K562 (cell line): ENCODE results near the gene PLA2G7. TPM values are rescaled to one million over a fixed set of nuclear protein-coding genes. Genes with fewer than 3 reads are reported as not detected.

Experiments used
- ATAC-seq: fragments of 200-7000 bp; cut with Tn5 transposase; 3 replicates; pipeline ENCODE4 v1.9.1; 2020; ENCODE audit warnings: moderate library complexity
- BruUV-seq: library from RNA; stranded (reverse); fragments of 400-500 nt; replicated peaks from 2 replicates; lab custom pipeline; 2021; lab: Mats Ljungman, UMichigan
- CTCF ChIA-PET: fragments of 300-600 bp; formaldehyde crosslinking; extraction: SDS; loops from one replicate; lab custom pipeline; 2021; ENCODE audit warnings: low intra/inter-chr PET ratio; lab: Yijun Ruan, JAX
- POLR2A ChIA-PET: fragments of 300-600, 350-650 bp; sonication (Branson Sonifier 250); formaldehyde crosslinking; extraction: SDS; loops from one replicate; lab custom pipeline; 2021; ENCODE audit warnings: antibody characterized with exemption, inconsistent platforms; lab: Yijun Ruan, JAX
- DNase-seq, 4 experiments: peaks; one replicate each; pipeline versions ENCODE4 v3.0.0 to v3.0.0-alpha.2; 2011 to 2018; ENCODE audit warnings: low spot score in 3 of 4, mixed read lengths in 3 of 4; ENCODE audit errors: extremely low read depth in 1 of 4
- FAIRE-seq: peaks from 2 replicates; lab custom pipeline; 2011; peaks lifted over from hg19 to GRCh38; lab: Jason Lieb, UNC
- H2AFZ ChIP-seq: 2 replicates; pipeline ENCODE4 v1.6.0; 2011; ENCODE audit warnings: low read depth, low read length, control low read depth, inconsistent platforms
- H3K27ac ChIP-seq: fragments of 200-600 bp; 3 replicates; pipeline ENCODE4 v1.8.0; 2011; ENCODE audit warnings: low read depth, mild to moderate bottlenecking, control low read depth, inconsistent platforms, low read length, moderate library complexity, mixed read lengths; ENCODE audit errors: extremely low read depth
- H3K27me3 ChIP-seq, 2 experiments: fragments of 300-600 bp in 1 of 2; 2 replicates in 1 of 2; 3 replicates in 1 of 2; pipeline versions ENCODE4 v1.6.0 to v1.8.0; 2011; ENCODE audit warnings: inconsistent platforms in 2 of 2, low read length in 2 of 2, mild to moderate bottlenecking in 1 of 2, mixed read lengths in 1 of 2, moderate library complexity in 1 of 2; ENCODE audit not compliant: control insufficient read depth in 2 of 2, insufficient read depth in 2 of 2
- H3K36me3 ChIP-seq: fragments of 300-600 bp; 3 replicates; pipeline ENCODE4 v1.8.0; 2011; ENCODE audit warnings: mild to moderate bottlenecking, low read length, inconsistent platforms; ENCODE audit not compliant: control insufficient read depth, insufficient read depth
- H3K4me1 ChIP-seq, 2 experiments: fragments of 200-600 bp in 1 of 2; replicated peaks in 1 of 2; 2 replicates in 1 of 2; 3 replicates in 1 of 2; pipeline versions ENCODE4 v1.5.1 to v1.8.0; 2011; ENCODE audit warnings: inconsistent platforms in 2 of 2, low read length in 2 of 2, mild to moderate bottlenecking in 1 of 2, mixed read lengths in 1 of 2, moderate library complexity in 1 of 2; ENCODE audit not compliant: control insufficient read depth in 2 of 2, insufficient read depth in 2 of 2
- H3K4me2 ChIP-seq: 2 replicates; pipeline ENCODE4 v1.6.1; 2011; ENCODE audit warnings: low read length, control low read depth, inconsistent platforms, mixed read lengths; ENCODE audit not compliant: insufficient read depth
- H3K4me3 ChIP-seq: fragments of 200-600 bp; sonication (generic), shearing (Covaris generic); 2 replicates; pipeline ENCODE4 v1.5.1; 2016; ENCODE audit warnings: control low read depth, inconsistent platforms
- H3K79me2 ChIP-seq: fragments of 200-600 bp; 3 replicates; pipeline ENCODE4 v1.8.0; 2011; ENCODE audit warnings: low read length, inconsistent platforms; ENCODE audit not compliant: control insufficient read depth, insufficient read depth
- H3K9ac ChIP-seq, 2 experiments: 2 replicates each; pipeline versions ENCODE4 v1.6.0 to v1.6.1; 2011; ENCODE audit warnings: low read depth in 2 of 2, low read length in 2 of 2, control low read depth in 1 of 2, inconsistent platforms in 1 of 2, mild to moderate bottlenecking in 1 of 2, mixed read lengths in 1 of 2; ENCODE audit not compliant: insufficient read depth in 1 of 2
- H3K9me1 ChIP-seq: one replicate; pipeline ENCODE4 v1.6.0; 2011; ENCODE audit warnings: inconsistent platforms, mild to moderate bottlenecking, low read length, moderate library complexity; ENCODE audit not compliant: control insufficient read depth, insufficient read depth
- H3K9me3 ChIP-seq: replicated peaks from 2 replicates; pipeline ENCODE4 v1.5.1; 2011; ENCODE audit warnings: low read depth, low read length, inconsistent platforms; ENCODE audit not compliant: control insufficient read depth, insufficient read depth
- H4K20me1 ChIP-seq: replicated peaks from 2 replicates; pipeline ENCODE4 v1.6.1; 2011; ENCODE audit warnings: low read length, inconsistent platforms, mixed read lengths; ENCODE audit not compliant: control insufficient read depth, insufficient read depth
- CHD1 ChIP-seq: fragments of 200-600 bp; sonication (generic); IDR thresholded peaks from one replicate; pipeline ENCODE4 v1.6.1; 2012; ENCODE audit warnings: mild to moderate bottlenecking, moderate library complexity, low read length, inconsistent platforms
- EHMT2 ChIP-seq: fragments of 450-650 bp; IDR thresholded peaks from 2 replicates; pipeline ENCODE4 v1.6.1; 2018; ENCODE audit warnings: antibody characterized with exemption
- HDAC1 ChIP-seq, 2 experiments: fragments of 450-650 bp; IDR thresholded peaks; 2 replicates each; pipeline ENCODE4 v1.6.1; 2016 to 2017; ENCODE audit warnings: inconsistent platforms in 1 of 2, mild to moderate bottlenecking in 1 of 2, moderate library complexity in 1 of 2
- HDAC2 ChIP-seq: fragments of 450-650 bp; IDR thresholded peaks from 2 replicates; pipeline ENCODE4 v1.6.1; 2016; ENCODE audit warnings: mild to moderate bottlenecking
- MYNN ChIP-seq, 2 experiments: sonication (generic); formaldehyde crosslinking in 1 of 2; IDR thresholded peaks; 2 replicates each; pipeline versions ENCODE4 v1.5.0 to v1.6.1; 2016 to 2020; ENCODE audit warnings: antibody characterized with exemption in 1 of 2, missing genetic modification reagents in 1 of 2
- OTX1 ChIP-seq: fragments of 450-650 bp; formaldehyde crosslinking; IDR thresholded peaks from 2 replicates; pipeline ENCODE4 v1.4.0; 2022; ENCODE audit warnings: mild to moderate bottlenecking
- POLR2AphosphoS5 ChIP-seq: IDR thresholded peaks from 2 replicates; pipeline ENCODE4 v1.6.1; 2011; ENCODE audit warnings: mild to moderate bottlenecking, low read depth, low read length, moderate library complexity; ENCODE audit not compliant: control insufficient read depth, insufficient read depth
- POU5F1 ChIP-seq: fragments of 150-350 bp; IDR thresholded peaks from 2 replicates; pipeline ENCODE4 v1.6.1; 2014; ENCODE audit warnings: borderline replicate concordance, low read length, low read depth, mild to moderate bottlenecking; ENCODE audit not compliant: partially characterized antibody
- PTRF ChIP-seq: fragments of 450-650 bp; IDR thresholded peaks from 2 replicates; pipeline ENCODE4 v1.6.1; 2016; ENCODE audit warnings: mild to moderate bottlenecking, missing genetic modification characterization, missing compliant biosample characterization
- RNF2 ChIP-seq: sonication (generic); IDR thresholded peaks from 2 replicates; pipeline ENCODE4 v1.6.1; 2016
- SRSF9 ChIP-seq: fragments of 200-400 bp; formaldehyde crosslinking; IDR thresholded peaks from 2 replicates; pipeline ENCODE4 v1.6.1; 2017; ENCODE audit warnings: low read depth, low read length, borderline replicate concordance
- ZKSCAN3 ChIP-seq: fragments of 250-450 bp; sonication (Bioruptor Pico); IDR thresholded peaks from 2 replicates; pipeline ENCODE4 v1.4.0; 2020
- ZNF324 ChIP-seq: fragments of 250-450 bp; sonication (Bioruptor Pico); IDR thresholded peaks from 2 replicates; pipeline ENCODE4 v1.4.0; 2020; ENCODE audit warnings: mild to moderate bottlenecking
- ZNF589 ChIP-seq: fragments of 200-800 bp; sonication (Bioruptor generic); IDR thresholded peaks from 2 replicates; pipeline ENCODE4 v1.6.1; 2016; ENCODE audit warnings: low read depth, missing genetic modification characterization, missing compliant biosample characterization
- ZNF79 ChIP-seq: fragments of 250-450 bp; sonication (Bioruptor Pico); IDR thresholded peaks from 2 replicates; pipeline ENCODE4 v1.4.0; 2020; ENCODE audit warnings: low read depth, mild to moderate bottlenecking, moderate library complexity
- WGBS: fragments of 100-300 bp; shearing (Covaris generic); methylation state at CpG from one replicate; pipeline ENCODE4 v1.1.6; 2016; ENCODE audit warnings: low coverage, mixed read lengths; ENCODE audit not compliant: insufficient coverage; ENCODE audit errors: missing lambda C conversion rate; 5-methylcytosine and 5-hydroxymethylcytosine counted together
- in situ Hi-C: fragments of 300-500 bp; cut with MboI; formaldehyde crosslinking; loops from 4 replicates; pipeline ENCODE4 v1.15.0; 2018; ENCODE audit warnings: inconsistent platforms, mixed read lengths
- intact Hi-C: fragments of 100-400 bp; cut with micrococcal nuclease; formaldehyde crosslinking; loops from 2 replicates; pipeline ENCODE4 v1.14.2; 2022
- polyA plus RNA-seq, 8 experiments: library from polyadenylated mRNA; depleted of rRNA in 4 of 8; stranded (reverse) in 5 of 8; unstranded in 3 of 8; fragments of >200 nt; fragmentation: Nextera tagmentation in 2 of 8; fragmentation: Illumina TruSeq in 1 of 8; extraction: Ambion mirVana in 2 of 8; extraction: Trizol in 1 of 8; gene quantifications; 2 replicates each; pipeline versions ENCODE4 v1.2.1 to v1.2.3, GENCODE V29; 2011 to 2014; ENCODE audit warnings: inconsistent platforms in 1 of 8, missing spikeins in 1 of 8
- total RNA-seq, 7 experiments: library from RNA; depleted of rRNA in 6 of 7; stranded (reverse); fragments of >200 nt in 6 of 7; fragmentation: Illumina TruSeq in 2 of 7; extraction: Trizol in 2 of 7; gene quantifications; 2 replicates each; pipeline versions ENCODE4 v1.2.1 to v1.2.3, GENCODE V29; 2011 to 2021; ENCODE audit warnings: low replicate concordance in 1 of 7
- TF ChIP-seq, protein P1 (sequence below): fragments of 250-450 bp; sonication (Bioruptor Pico); IDR thresholded peaks from 2 replicates; pipeline ENCODE4 v1.5.0; 2020; ENCODE audit warnings: mild to moderate bottlenecking
- TF ChIP-seq, protein P2 (sequence below): fragments of 200-800 bp; sonication (Bioruptor generic); IDR thresholded peaks from 2 replicates; pipeline ENCODE4 v1.6.1; 2017; ENCODE audit warnings: missing genetic modification characterization, missing compliant biosample characterization

PLA2G7 gene
- total and polyA plus RNA-seq, 9 of the 15 experiments (the other 6 are each of a cell fraction or from before 2014, with no cell fraction given), result not detected

DNA sequence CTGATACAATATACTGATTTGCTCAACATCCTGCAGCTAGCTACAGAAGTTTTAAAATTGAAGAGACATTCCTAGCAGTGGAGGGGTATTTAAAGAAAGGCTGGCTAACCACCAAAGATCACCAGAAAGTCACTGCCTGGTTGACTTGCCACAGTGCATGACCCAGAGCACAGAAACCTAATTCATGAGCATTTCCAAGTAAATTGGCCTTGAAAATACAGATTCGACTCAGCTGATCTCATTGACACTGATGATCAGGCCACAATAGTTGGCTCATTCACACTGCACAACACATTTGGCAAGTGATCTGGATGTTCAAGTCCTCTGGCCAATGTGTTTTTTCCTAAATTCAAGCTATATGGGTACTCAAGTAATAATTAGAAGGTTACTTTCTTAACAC, 60.8 kb downstream of the PLA2G7 start (continued):
- TF ChIP-seq HDAC1 (IDR thresholded peaks at IDR 0.05) (no peak), ZNF589 (CRISPR knock-in tag) (no peak), PTRF (no peak), CHD1 (no peak), POU5F1 (no peak)

DNA sequence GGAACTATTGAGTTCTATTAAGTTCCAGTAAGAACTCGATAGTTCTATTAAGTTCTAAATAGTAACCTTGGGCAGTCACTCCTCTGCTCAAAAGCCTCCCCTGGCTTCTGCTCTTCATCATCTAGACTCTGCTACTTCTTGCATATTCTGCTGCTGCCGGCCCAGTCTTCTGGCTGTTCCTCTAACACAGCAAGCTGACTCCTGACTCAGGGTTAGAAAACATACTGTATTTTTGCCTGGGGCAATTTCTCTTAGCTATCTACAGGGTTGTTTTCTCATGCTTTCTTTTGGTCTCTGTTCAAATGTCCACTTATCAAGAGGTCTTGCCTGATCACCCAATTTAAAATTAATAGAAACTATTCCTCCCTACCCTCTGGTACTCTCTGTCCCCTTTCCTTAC, 67.8 kb downstream of the PLA2G7 start:
- H3K9me3 ChIP-seq, result no peaks in the 10 kb centered on the region
- H3K27ac ChIP-seq, result no peak overlapping the region
- in situ Hi-C loops, result no loop called here
- H3K4me3 ChIP-seq, result no peak overlapping the region
- intact Hi-C loops, result no loop called here
- no peaks in the 10 kb centered on the region for H3K36me3 ChIP-seq
- no TSS peak for BruUV-seq
- POLR2A ChIA-PET, result interaction anchor here (1.3 kb wide), 1 partner anchor 12 kb away, joined by 5 read pairs; no protein-coding TSS in a partner anchor
- no peak overlapping the region for H2AFZ ChIP-seq
- H3K79me2 ChIP-seq, result no peaks in the 10 kb centered on the region
- H3K4me2 ChIP-seq, result no peak overlapping the region
- DNase-seq, result no peak
- H4K20me1 ChIP-seq, result no peaks in the 10 kb centered on the region
- 3% methylated on average over 2 of the region's 2 CpGs for WGBS
- H3K9me1 ChIP-seq, result no peaks in the 10 kb centered on the region
- ATAC-seq, result no peak
- H3K4me1 ChIP-seq, result no peaks in the 10 kb centered on the region
- CTCF ChIA-PET, result no interaction called here
- H3K9ac ChIP-seq, result no peak overlapping the region
- no peak for FAIRE-seq
- no peaks in the 10 kb centered on the region for H3K27me3 ChIP-seq
- TF ChIP-seq EHMT2, result no peak
- TF ChIP-seq ZKSCAN3 (CRISPR knock-in tag), result no peak
- TF ChIP-seq OTX1 (CRISPR knock-in tag), result no peak
- TF ChIP-seq MYNN (IDR thresholded peaks at IDR 0.05), result no peak
- no peak for TF ChIP-seq MYNN (CRISPR knock-in tag; IDR thresholded peaks at IDR 0.05)
- no peak for TF ChIP-seq RNF2
- TF ChIP-seq HDAC2, result no peak
- TF ChIP-seq CHD1, result no peak
- no peak for TF ChIP-seq POLR2AphosphoS5
- TF ChIP-seq, protein P1, sequence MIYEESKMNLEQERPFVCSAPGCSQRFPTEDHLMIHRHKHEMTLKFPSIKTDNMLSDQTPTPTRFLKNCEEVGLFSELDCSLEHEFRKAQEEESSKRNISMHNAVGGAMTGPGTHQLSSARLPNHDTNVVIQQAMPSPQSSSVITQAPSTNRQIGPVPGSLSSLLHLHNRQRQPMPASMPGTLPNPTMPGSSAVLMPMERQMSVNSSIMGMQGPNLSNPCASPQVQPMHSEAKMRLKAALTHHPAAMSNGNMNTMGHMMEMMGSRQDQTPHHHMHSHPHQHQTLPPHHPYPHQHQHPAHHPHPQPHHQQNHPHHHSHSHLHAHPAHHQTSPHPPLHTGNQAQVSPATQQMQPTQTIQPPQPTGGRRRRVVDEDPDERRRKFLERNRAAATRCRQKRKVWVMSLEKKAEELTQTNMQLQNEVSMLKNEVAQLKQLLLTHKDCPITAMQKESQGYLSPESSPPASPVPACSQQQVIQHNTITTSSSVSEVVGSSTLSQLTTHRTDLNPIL (CRISPR knock-in tag), result no peak
- TF ChIP-seq SRSF9, result no peak
- TF ChIP-seq, protein P2, sequence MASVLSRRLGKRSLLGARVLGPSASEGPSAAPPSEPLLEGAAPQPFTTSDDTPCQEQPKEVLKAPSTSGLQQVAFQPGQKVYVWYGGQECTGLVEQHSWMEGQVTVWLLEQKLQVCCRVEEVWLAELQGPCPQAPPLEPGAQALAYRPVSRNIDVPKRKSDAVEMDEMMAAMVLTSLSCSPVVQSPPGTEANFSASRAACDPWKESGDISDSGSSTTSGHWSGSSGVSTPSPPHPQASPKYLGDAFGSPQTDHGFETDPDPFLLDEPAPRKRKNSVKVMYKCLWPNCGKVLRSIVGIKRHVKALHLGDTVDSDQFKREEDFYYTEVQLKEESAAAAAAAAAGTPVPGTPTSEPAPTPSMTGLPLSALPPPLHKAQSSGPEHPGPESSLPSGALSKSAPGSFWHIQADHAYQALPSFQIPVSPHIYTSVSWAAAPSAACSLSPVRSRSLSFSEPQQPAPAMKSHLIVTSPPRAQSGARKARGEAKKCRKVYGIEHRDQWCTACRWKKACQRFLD (CRISPR knock-in tag), result no peak
- TF ChIP-seq ZNF324 (CRISPR knock-in tag), result no peak
- TF ChIP-seq ZNF79 (CRISPR knock-in tag), result no peak
